Measurements from ENCODE around the gene PDGFC. TPM values are rescaled to one million over a fixed set of nuclear protein-coding genes. Genes with fewer than 3 reads are reported as not detected.

PDGFC gene
- total RNA-seq, 1 donor from 2014 or later, result 0.64 TPM

- no peak for DNase-seq
- TF ChIP-seq CTCF (IDR thresholded peaks at IDR 0.05; ENCODE audit: partially characterized antibody, unreplicated experiment), result no peak
- H3K36me3 Mint-ChIP-seq (ENCODE audit: unreplicated experiment), result no peaks in the 10 kb centered on the region
- peaks cover 1% of the 10 kb centered on the region for H3K9me3 Mint-ChIP-seq (ENCODE audit: unreplicated experiment)
- no peaks in the 10 kb centered on the region for H3K27me3 Mint-ChIP-seq (ENCODE audit: unreplicated experiment)
- no peak overlapping the region for H3K27ac Mint-ChIP-seq (ENCODE audit: unreplicated experiment)
- H3K4me3 Mint-ChIP-seq (ENCODE audit: unreplicated experiment), result no peak overlapping the region
- H3K4me1 Mint-ChIP-seq (ENCODE audit: low read depth, unreplicated experiment), result peaks cover 8% of the 10 kb centered on the region
These were observed 18.6 kb downstream of the PDGFC start for GRCh38 chr4:156953001-156953400.

- Mint-ChIP-seq H3K27ac (ENCODE audit: unreplicated experiment) (no peak overlapping the region), H3K9me3 (ENCODE audit: unreplicated experiment) (peaks cover 1% of the 10 kb centered on the region), H3K27me3 (ENCODE audit: unreplicated experiment) (no peaks in the 10 kb centered on the region), H3K4me1 (ENCODE audit: low read depth, unreplicated experiment) (peaks cover 11% of the 10 kb centered on the region), H3K36me3 (ENCODE audit: unreplicated experiment) (no peaks in the 10 kb centered on the region), H3K4me3 (ENCODE audit: unreplicated experiment) (no peak overlapping the region)
- DNase-seq, result no peak
- no peak for TF ChIP-seq CTCF (IDR thresholded peaks at IDR 0.05; ENCODE audit: partially characterized antibody, unreplicated experiment)
These were observed 19.4 kb downstream of the PDGFC start for GRCh38 chr4:156952078-156952759.

GRCh38 chr4:156950948-156951347 is 20.7 kb downstream of the PDGFC start:
- TF ChIP-seq CTCF (IDR thresholded peaks at IDR 0.05; ENCODE audit: partially characterized antibody, unreplicated experiment), result no peak
- no peak overlapping the region for H3K4me3 Mint-ChIP-seq (ENCODE audit: unreplicated experiment)
- H3K9me3 Mint-ChIP-seq (ENCODE audit: unreplicated experiment), result peaks cover 1% of the 10 kb centered on the region
- no peaks in the 10 kb centered on the region for H3K36me3 Mint-ChIP-seq (ENCODE audit: unreplicated experiment)
- no peak for DNase-seq
- no peak overlapping the region for H3K27ac Mint-ChIP-seq (ENCODE audit: unreplicated experiment)
- H3K27me3 Mint-ChIP-seq (ENCODE audit: unreplicated experiment), result no peaks in the 10 kb centered on the region
- H3K4me1 Mint-ChIP-seq (ENCODE audit: low read depth, unreplicated experiment), result peaks cover 15% of the 10 kb centered on the region

- TF ChIP-seq CTCF (IDR thresholded peaks at IDR 0.05; ENCODE audit: partially characterized antibody, unreplicated experiment), result no peak
- peaks cover 15% of the 10 kb centered on the region for H3K4me1 Mint-ChIP-seq (ENCODE audit: low read depth, unreplicated experiment)
- H3K27me3 Mint-ChIP-seq (ENCODE audit: unreplicated experiment), result no peaks in the 10 kb centered on the region
- no peak overlapping the region for H3K4me3 Mint-ChIP-seq (ENCODE audit: unreplicated experiment)
- DNase-seq, result no peak
- no peaks in the 10 kb centered on the region for H3K36me3 Mint-ChIP-seq (ENCODE audit: unreplicated experiment)
- H3K9me3 Mint-ChIP-seq (ENCODE audit: unreplicated experiment), result peaks cover 1% of the 10 kb centered on the region
- H3K27ac Mint-ChIP-seq (ENCODE audit: unreplicated experiment), result no peak overlapping the region
These were observed 21.5 kb downstream of the PDGFC start for GRCh38 chr4:156950090-156950489.

GRCh38 chr4:156949373-156949814 is 22.2 kb downstream of the PDGFC start:
- no peaks in the 10 kb centered on the region for H3K36me3 Mint-ChIP-seq (ENCODE audit: unreplicated experiment)
- peaks cover 11% of the 10 kb centered on the region for H3K4me1 Mint-ChIP-seq (ENCODE audit: low read depth, unreplicated experiment)
- TF ChIP-seq CTCF (IDR thresholded peaks at IDR 0.05; ENCODE audit: partially characterized antibody, unreplicated experiment), result no peak
- H3K27ac Mint-ChIP-seq (ENCODE audit: unreplicated experiment), result no peak overlapping the region
- peaks cover 1% of the 10 kb centered on the region for H3K9me3 Mint-ChIP-seq (ENCODE audit: unreplicated experiment)
- no peak overlapping the region for H3K4me3 Mint-ChIP-seq (ENCODE audit: unreplicated experiment)
- H3K27me3 Mint-ChIP-seq (ENCODE audit: unreplicated experiment), result no peaks in the 10 kb centered on the region
- no peak for DNase-seq

Data from glutamatergic neuron (in vitro differentiated cells).